DOHH2 (cell line): ENCODE data around the gene MEGF8.

Experiments
- EZH2phosphoT487 ChIP-seq: fragments of 200-600 bp; sonication (generic); IDR thresholded peaks from 2 replicates; pipeline ENCODE4 v1.6.1; 2017; ENCODE audit warnings: borderline replicate concordance, mild to moderate bottlenecking, antibody characterized with exemption, low read length, moderate library complexity, mixed read lengths
- TF ChIP-seq, protein P1 (sequence below): fragments of 200-600 bp; sonication (generic); IDR thresholded peaks from one replicate; pipeline ENCODE4 v1.5.1; 2014; ENCODE audit warnings: antibody characterized with exemption, mild to moderate bottlenecking, low read depth, low read length; ENCODE audit not compliant: poor library complexity, severe bottlenecking

DNA sequence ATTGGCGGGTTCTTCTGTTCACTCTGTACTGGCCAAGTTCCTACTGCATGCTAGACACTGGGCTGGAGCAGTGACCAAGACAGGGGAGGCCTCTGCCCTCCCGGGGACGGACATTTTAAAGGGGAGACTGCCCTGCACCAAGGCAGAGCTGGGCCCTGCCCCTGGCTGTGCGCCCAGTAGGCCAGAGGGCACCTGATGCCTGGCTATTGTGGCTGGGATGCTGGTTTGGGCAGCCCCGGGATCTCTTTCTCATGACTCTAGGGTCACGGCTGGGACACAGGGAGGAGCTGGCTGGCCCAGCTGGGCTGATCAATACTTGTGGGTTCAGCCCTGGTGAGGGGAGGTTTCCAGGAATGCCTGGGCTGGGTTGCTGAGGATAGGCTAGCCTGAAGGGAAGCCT, 84.0 kb downstream of the MEGF8 start:
- TF ChIP-seq, protein P1, sequence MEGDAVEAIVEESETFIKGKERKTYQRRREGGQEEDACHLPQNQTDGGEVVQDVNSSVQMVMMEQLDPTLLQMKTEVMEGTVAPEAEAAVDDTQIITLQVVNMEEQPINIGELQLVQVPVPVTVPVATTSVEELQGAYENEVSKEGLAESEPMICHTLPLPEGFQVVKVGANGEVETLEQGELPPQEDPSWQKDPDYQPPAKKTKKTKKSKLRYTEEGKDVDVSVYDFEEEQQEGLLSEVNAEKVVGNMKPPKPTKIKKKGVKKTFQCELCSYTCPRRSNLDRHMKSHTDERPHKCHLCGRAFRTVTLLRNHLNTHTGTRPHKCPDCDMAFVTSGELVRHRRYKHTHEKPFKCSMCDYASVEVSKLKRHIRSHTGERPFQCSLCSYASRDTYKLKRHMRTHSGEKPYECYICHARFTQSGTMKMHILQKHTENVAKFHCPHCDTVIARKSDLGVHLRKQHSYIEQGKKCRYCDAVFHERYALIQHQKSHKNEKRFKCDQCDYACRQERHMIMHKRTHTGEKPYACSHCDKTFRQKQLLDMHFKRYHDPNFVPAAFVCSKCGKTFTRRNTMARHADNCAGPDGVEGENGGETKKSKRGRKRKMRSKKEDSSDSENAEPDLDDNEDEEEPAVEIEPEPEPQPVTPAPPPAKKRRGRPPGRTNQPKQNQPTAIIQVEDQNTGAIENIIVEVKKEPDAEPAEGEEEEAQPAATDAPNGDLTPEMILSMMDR = no peak
- TF ChIP-seq EZH2phosphoT487 = no peak
